Endothelial cell of umbilical vein (primary cell): ENCODE results near the gene CERS6. TPM values are rescaled to one million over a fixed set of nuclear protein-coding genes. Genes with fewer than 3 reads are reported as not detected.
A peak's percentile ranks its signal among the peaks of the same experiment; 100 is the strongest.

ENCODE experiments used
- BruUV-seq: library from RNA; stranded (reverse); fragments of 400-500 nt; replicated peaks from 2 replicates; lab custom pipeline; 2021; lab: Mats Ljungman, UMichigan
- CTCF ChIA-PET: fragments of 300-600, 350-600 bp; sonication (Branson Sonifier 250); formaldehyde crosslinking; loops from one replicate; lab custom pipeline; 2021; ENCODE audit warnings: antibody characterized with exemption, inconsistent platforms; lab: Charles Lee
- POLR2A ChIA-PET: fragments of 300-600, 350-600 bp; sonication (Branson Sonifier 250); formaldehyde crosslinking; loops from one replicate; lab custom pipeline; 2021; ENCODE audit warnings: antibody characterized with exemption, inconsistent platforms; lab: Charles Lee
- DNase-seq: peaks from one replicate; pipeline ENCODE4 v3.0.0-alpha.2; 2011; ENCODE audit warnings: low read depth, low spot score
- FAIRE-seq: peaks from 2 replicates; lab custom pipeline; 2011; peaks lifted over from hg19 to GRCh38; lab: Jason Lieb, UNC
- H2AFZ ChIP-seq: 2 replicates; pipeline ENCODE4 v1.6.0; 2012; ENCODE audit warnings: low read depth, low read length, control low read depth, inconsistent platforms
- H3K27ac ChIP-seq: 2 replicates; pipeline ENCODE4 v1.5.1; 2011; ENCODE audit warnings: low read depth, mild to moderate bottlenecking, control low read depth, low read length, moderate library complexity; ENCODE audit not compliant: insufficient read depth
- H3K27me3 ChIP-seq, 2 experiments: 2 replicates each; pipeline versions ENCODE4 v1.6.0 to v1.6.1; 2011; ENCODE audit warnings: low read length in 2 of 2, mixed read lengths in 1 of 2; ENCODE audit not compliant: control insufficient read depth in 2 of 2, insufficient read depth in 2 of 2
- H3K36me3 ChIP-seq, 2 experiments: 2 replicates in 1 of 2; 3 replicates in 1 of 2; pipeline ENCODE4 v1.5.1; 2011; ENCODE audit warnings: low read length in 2 of 2, mild to moderate bottlenecking in 1 of 2, moderate library complexity in 1 of 2; ENCODE audit not compliant: control insufficient read depth in 2 of 2, insufficient read depth in 2 of 2; ENCODE audit errors: extremely low read depth in 1 of 2
- H3K4me1 ChIP-seq: 3 replicates; pipeline ENCODE4 v1.5.1; 2011; ENCODE audit warnings: mild to moderate bottlenecking, low read length; ENCODE audit not compliant: control insufficient read depth, insufficient read depth; ENCODE audit errors: extremely low read depth
- H3K4me2 ChIP-seq: 2 replicates; pipeline ENCODE4 v1.6.1; 2011; ENCODE audit warnings: low read length, control low read depth, mixed read lengths; ENCODE audit not compliant: insufficient read depth
- H3K4me3 ChIP-seq, 3 experiments: fragments of 200-600 bp in 1 of 3; sonication (generic), shearing (Covaris generic) in 1 of 3; replicated peaks in 1 of 3; 2 replicates each; pipeline ENCODE4 v1.5.1; 2011 to 2016; ENCODE audit warnings: control low read depth in 3 of 3, low read length in 3 of 3, mild to moderate bottlenecking in 2 of 3, inconsistent platforms in 1 of 3, low read depth in 1 of 3, moderate library complexity in 1 of 3; ENCODE audit not compliant: insufficient read depth in 1 of 3
- H3K79me2 ChIP-seq: 2 replicates; pipeline ENCODE4 v1.6.0; 2012; ENCODE audit warnings: low read length, inconsistent platforms; ENCODE audit not compliant: control insufficient read depth, insufficient read depth
- H3K9ac ChIP-seq: replicated peaks from 2 replicates; pipeline ENCODE3; 2011; ENCODE audit warnings: low read length, control low read depth; ENCODE audit not compliant: insufficient read depth; ENCODE audit errors: extremely low read depth
- H3K9me1 ChIP-seq: replicated peaks from 3 replicates; pipeline ENCODE4 v1.6.0; 2011; ENCODE audit warnings: mild to moderate bottlenecking, low read length; ENCODE audit not compliant: control insufficient read depth, insufficient read depth; ENCODE audit errors: extremely low read depth
- H3K9me3 ChIP-seq: replicated peaks from 2 replicates; pipeline ENCODE4 v1.5.1; 2012; ENCODE audit warnings: low read length, inconsistent platforms; ENCODE audit not compliant: control insufficient read depth, insufficient read depth
- H4K20me1 ChIP-seq: replicated peaks from 2 replicates; pipeline ENCODE3; 2011; ENCODE audit warnings: mild to moderate bottlenecking, low read length; ENCODE audit not compliant: control insufficient read depth, insufficient read depth; ENCODE audit errors: extremely low read depth
- CTCF ChIP-seq, 2 donors: IDR thresholded peaks; 1 replicate in 1 of 2; 2 replicates in 1 of 2; pipeline ENCODE4 v1.5.1; 2011; ENCODE audit warnings: low read length in 2 of 2, mild to moderate bottlenecking in 2 of 2, moderate library complexity in 2 of 2, control low read depth in 1 of 2, inconsistent platforms in 1 of 2, low read depth in 1 of 2; ENCODE audit not compliant: insufficient read depth in 1 of 2; ENCODE audit errors: extremely low read depth in 1 of 2
- EZH2 ChIP-seq: IDR thresholded peaks from 2 replicates; pipeline ENCODE4 v1.6.1; 2012; ENCODE audit warnings: borderline replicate concordance, low read depth, mild to moderate bottlenecking, moderate library complexity, low read length, inconsistent platforms; ENCODE audit not compliant: severe bottlenecking
- FOS ChIP-seq: IDR thresholded peaks from 2 replicates; pipeline ENCODE4 v1.6.1; 2011; ENCODE audit warnings: mild to moderate bottlenecking, low read length, moderate library complexity, borderline replicate concordance; ENCODE audit not compliant: insufficient read depth
- GATA2 ChIP-seq: IDR thresholded peaks from 2 replicates; pipeline ENCODE4 v1.7.0; 2011; ENCODE audit warnings: low read depth, mild to moderate bottlenecking, moderate library complexity, mixed read lengths, low read length; ENCODE audit not compliant: insufficient read length, insufficient read depth
- JUN ChIP-seq: IDR thresholded peaks from 2 replicates; pipeline ENCODE4 v1.6.1; 2011; ENCODE audit warnings: borderline replicate concordance, low read depth; ENCODE audit not compliant: insufficient read length, insufficient read depth
- MAX ChIP-seq: IDR thresholded peaks from 2 replicates; pipeline ENCODE4 v1.6.1; 2011; ENCODE audit not compliant: insufficient read depth, insufficient read length
- MYC ChIP-seq: IDR thresholded peaks from one replicate; pipeline ENCODE4 v1.6.1; 2011; ENCODE audit warnings: mild to moderate bottlenecking, low read depth, low read length
- POLR2A ChIP-seq: IDR thresholded peaks from 2 replicates; pipeline ENCODE4 v1.6.1; 2012; ENCODE audit warnings: low read depth, mild to moderate bottlenecking, control low read depth, low read length
- POLR2AphosphoS5 ChIP-seq: IDR thresholded peaks from 2 replicates; pipeline ENCODE4 v1.6.1; 2012; ENCODE audit warnings: low read depth, mild to moderate bottlenecking, control low read depth, low read length, moderate library complexity; ENCODE audit not compliant: insufficient read depth
- dilution Hi-C: fragments of 300-500 bp; cut with MboI; formaldehyde crosslinking; loops from one replicate; pipeline ENCODE4 v1.15.0; 2019; ENCODE audit warnings: low sequenced_read_pairs; ENCODE audit not compliant: extremely low pct_ligation_motif_present
- intact Hi-C: fragments of 100-400 bp; cut with micrococcal nuclease; formaldehyde crosslinking; loops from one replicate; pipeline ENCODE4 v1.10.0; 2022
- polyA plus RNA-seq, 4 experiments: library from polyadenylated mRNA; depleted of rRNA in 3 of 4; stranded (reverse) in 3 of 4; unstranded in 1 of 4; fragments of >200 nt; gene quantifications; 2 replicates each; pipeline versions ENCODE4 v1.2.1 to v1.2.3, GENCODE V29; 2011 to 2012; ENCODE audit warnings: missing spikeins in 1 of 4
- total RNA-seq: library from RNA; stranded (reverse); gene quantifications from 2 replicates; pipeline ENCODE4 v1.2.3, GENCODE V29; 2021

The CERS6 gene
- total and polyA plus RNA-seq, 2 donors (not counting 3 experiments of a cell fraction or from before 2014, with no cell fraction given): 2.7 to 11.7 TPM

- Histone ChIP-seq H4K20me1 (no peaks in the 10 kb centered on the region), H3K4me1 (peaks cover 7% of the 10 kb centered on the region), H3K27ac (no peak overlapping the region), H3K4me2 (no peak overlapping the region), H3K79me2 (no peaks in the 10 kb centered on the region), H3K4me3 (no peak overlapping the region), H3K36me3 (no peaks in the 10 kb centered on the region), H2AFZ (no peak overlapping the region), H3K9ac (no peak overlapping the region), H3K9me1 (no peaks in the 10 kb centered on the region), H3K9me3 (no peaks in the 10 kb centered on the region), H3K27me3 (no peaks in the 10 kb centered on the region)
- ChIA-PET CTCF (no interaction called here), POLR2A (no interaction called here)
- BruUV-seq: no TSS peak
- no peak for DNase-seq
- intact Hi-C loops (no loop called here), dilution Hi-C loops (no loop called here)
- TF ChIP-seq POLR2AphosphoS5 (no peak), CTCF (IDR thresholded peaks at IDR 0.05; ENCODE audit: extremely low read depth in 1 of 2, insufficient read depth in 1 of 2, low read depth in 1 of 2, low read length in 2 of 2) (no peak), JUN (no peak), MAX (no peak), GATA2 (no peak), POLR2A (no peak), FOS (no peak), MYC (no peak), EZH2 (no peak)
- FAIRE-seq: peak; percentile 12
Measured at GRCh38 chr2:168566974-168567665, 111.0 kb downstream of the CERS6 start.
